ENCODE data around the gene PLPPR1.

- no peak for TF ChIP-seq CTCF (conservative IDR thresholded peaks at IDR 0.05; ENCODE audit: low read length)
- no peak for TF ChIP-seq EZH2phosphoT487 (IDR thresholded peaks at IDR 0.05; ENCODE audit: borderline replicate concordance)
Observed at GRCh38 chr9:101312661-101313060, 284.1 kb downstream of the PLPPR1 start.

Data from Loucy (cell line).